ENCODE results near the gene ANGPTL2.

The ANGPTL2 gene

GRCh38 chr9:127136081-127136879, 13.8 kb upstream of the ANGPTL2 start:
- no peak for DNase-seq

GRCh38 chr9:127135056-127135745, 12.8 kb upstream of the ANGPTL2 start:
- DNase-seq = no peak

- no peak for DNase-seq
These were observed 11.3 kb upstream of the ANGPTL2 start for GRCh38 chr9:127133739-127134167.

GRCh38 chr9:127132921-127133647, 10.6 kb upstream of the ANGPTL2 start:
- no peak for DNase-seq

- DNase-seq = no peak
These were observed 9.9 kb upstream of the ANGPTL2 start for GRCh38 chr9:127132375-127132774.

- DNase-seq = no peak
These were observed 9.4 kb upstream of the ANGPTL2 start for GRCh38 chr9:127131871-127132270.

- DNase-seq = no peak
These were observed 8.5 kb upstream of the ANGPTL2 start for GRCh38 chr9:127130661-127131538.

- no peak for DNase-seq
These were observed 7.8 kb upstream of the ANGPTL2 start for GRCh38 chr9:127130235-127130634.

GRCh38 chr9:127129718-127130085, 7.3 kb upstream of the ANGPTL2 start:
- no peak for DNase-seq

GRCh38 chr9:127129073-127129717, 6.8 kb upstream of the ANGPTL2 start:
- DNase-seq = no peak

- no peak for DNase-seq
These were observed 6.1 kb upstream of the ANGPTL2 start for GRCh38 chr9:127128341-127129072.

- no peak for DNase-seq
These were observed 4.5 kb upstream of the ANGPTL2 start for GRCh38 chr9:127126971-127127370.

GRCh38 chr9:127124792-127125191, 2.4 kb upstream of the ANGPTL2 start:
- no peak for DNase-seq

- no peak for DNase-seq
These were observed 1.7 kb upstream of the ANGPTL2 start for GRCh38 chr9:127124111-127124531.

GRCh38 chr9:127123064-127123890, 842 bp upstream of the ANGPTL2 start:
- no peak for DNase-seq

GRCh38 chr9:127121628-127122175, 733 bp downstream of the ANGPTL2 start:
- DNase-seq = no peak

GRCh38 chr9:127119320-127119709, 3.1 kb downstream of the ANGPTL2 start:
- DNase-seq = no peak

GRCh38 chr9:127118597-127119319, 3.7 kb downstream of the ANGPTL2 start:
- DNase-seq = no peak

- DNase-seq = no peak
These were observed 4.6 kb downstream of the ANGPTL2 start for GRCh38 chr9:127117801-127118200.

Data from activated CD4-positive, alpha-beta T cell treated with anti-CD3 and anti-CD28 coated beads, Interleukin-2, amount 50 U/mL, for 4 hours (primary cell).